ENCODE measurements around the gene ANKAR.

- TF ChIP-seq SNAI2 (CRISPR knock-in tag; IDR thresholded peaks at IDR 0.05), result no peak
- TF ChIP-seq, protein P1, sequence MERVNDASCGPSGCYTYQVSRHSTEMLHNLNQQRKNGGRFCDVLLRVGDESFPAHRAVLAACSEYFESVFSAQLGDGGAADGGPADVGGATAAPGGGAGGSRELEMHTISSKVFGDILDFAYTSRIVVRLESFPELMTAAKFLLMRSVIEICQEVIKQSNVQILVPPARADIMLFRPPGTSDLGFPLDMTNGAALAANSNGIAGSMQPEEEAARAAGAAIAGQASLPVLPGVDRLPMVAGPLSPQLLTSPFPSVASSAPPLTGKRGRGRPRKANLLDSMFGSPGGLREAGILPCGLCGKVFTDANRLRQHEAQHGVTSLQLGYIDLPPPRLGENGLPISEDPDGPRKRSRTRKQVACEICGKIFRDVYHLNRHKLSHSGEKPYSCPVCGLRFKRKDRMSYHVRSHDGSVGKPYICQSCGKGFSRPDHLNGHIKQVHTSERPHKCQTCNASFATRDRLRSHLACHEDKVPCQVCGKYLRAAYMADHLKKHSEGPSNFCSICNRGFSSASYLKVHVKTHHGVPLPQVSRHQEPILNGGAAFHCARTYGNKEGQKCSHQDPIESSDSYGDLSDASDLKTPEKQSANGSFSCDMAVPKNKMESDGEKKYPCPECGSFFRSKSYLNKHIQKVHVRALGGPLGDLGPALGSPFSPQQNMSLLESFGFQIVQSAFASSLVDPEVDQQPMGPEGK (CRISPR knock-in tag; IDR thresholded peaks at IDR 0.05; ENCODE audit: borderline replicate concordance), result no peak
- TF ChIP-seq ZC3H10 (CRISPR knock-in tag; IDR thresholded peaks at IDR 0.05), result no peak
- no peak for TF ChIP-seq ZNF70 (CRISPR knock-in tag; IDR thresholded peaks at IDR 0.05)
- no peak for TF ChIP-seq ZFP3 (CRISPR knock-in tag; IDR thresholded peaks at IDR 0.05)
- no peak for TF ChIP-seq ARNTL (CRISPR knock-in tag; IDR thresholded peaks at IDR 0.05; ENCODE audit: borderline replicate concordance, low read depth)
- TF ChIP-seq TCF4 (CRISPR knock-in tag; IDR thresholded peaks at IDR 0.05; ENCODE audit: borderline replicate concordance), result no peak
- no peak for TF ChIP-seq PPARA (CRISPR knock-in tag; IDR thresholded peaks at IDR 0.05; ENCODE audit: borderline replicate concordance)
- TF ChIP-seq ESRRG (CRISPR knock-in tag; IDR thresholded peaks at IDR 0.05), result no peak
- no peak for TF ChIP-seq ZNF565 (CRISPR knock-in tag; conservative IDR thresholded peaks at IDR 0.05; ENCODE audit: low read depth)
- no peak for TF ChIP-seq CSDC2 (CRISPR knock-in tag; IDR thresholded peaks at IDR 0.05)
Measured at GRCh38 chr2:189679226-189679625, 4.8 kb downstream of the ANKAR start.

Data from SK-N-SH treated with all-trans-retinoic acid at 6 μM for 48 hours (cell line).